Neural cell (in vitro differentiated cells): Measurements from ENCODE around the gene JAZF1. TPM values are rescaled to one million over a fixed set of nuclear protein-coding genes. Genes with fewer than 3 reads are reported as not detected.

Experiments
- H2AFZ ChIP-seq: fragments of 200-600, 300-800 bp; sonication (generic), shearing (Covaris generic); 2 replicates; pipeline ENCODE4 v1.6.0; 2014; ENCODE audit warnings: low read depth, mild to moderate bottlenecking, antibody characterized with exemption, low read length, moderate library complexity
- H3F3A ChIP-seq: fragments of 200-600 bp; shearing (Covaris generic); 2 replicates; pipeline ENCODE4 v1.6.1; 2016; ENCODE audit warnings: mild to moderate bottlenecking, moderate library complexity, mixed read lengths, antibody characterized with exemption, low read length; ENCODE audit not compliant: insufficient read depth, poor library complexity, severe bottlenecking
- H3K27ac ChIP-seq: fragments of 200-600, 300-800 bp; sonication (generic), shearing (Covaris generic); 2 replicates; pipeline ENCODE4 v1.5.1; 2014; ENCODE audit warnings: mild to moderate bottlenecking, low read length, moderate library complexity
- H3K27me3 ChIP-seq: fragments of 300-800, 200-600 bp; sonication (generic), shearing (Covaris generic); 2 replicates; pipeline ENCODE4 v1.6.0; 2014; ENCODE audit warnings: mild to moderate bottlenecking, low read depth, low read length, moderate library complexity; ENCODE audit not compliant: insufficient read depth
- H3K36me3 ChIP-seq: fragments of 300-800, 200-600 bp; sonication (generic), shearing (Covaris generic); 2 replicates; pipeline ENCODE4 v1.5.1; 2014; ENCODE audit warnings: mild to moderate bottlenecking, antibody characterized with exemption, low read length, moderate library complexity; ENCODE audit not compliant: insufficient read depth
- H3K4me2 ChIP-seq: fragments of 300-800, 200-600 bp; sonication (generic), shearing (Covaris generic); 2 replicates; pipeline ENCODE4 v1.6.0; 2014; ENCODE audit warnings: mild to moderate bottlenecking, low read length
- H3K4me3 ChIP-seq: fragments of 300-800, 200-600 bp; sonication (generic), shearing (Covaris generic); 2 replicates; pipeline ENCODE4 v1.5.1; 2014; ENCODE audit warnings: mild to moderate bottlenecking, low read length, moderate library complexity
- H3K79me2 ChIP-seq: fragments of 200-600 bp; shearing (Covaris generic); replicated peaks from 2 replicates; pipeline ENCODE4 v1.6.0; 2014; ENCODE audit warnings: mild to moderate bottlenecking, low read length, moderate library complexity; ENCODE audit not compliant: insufficient read depth
- H3K9ac ChIP-seq: fragments of 300-800, 200-600 bp; sonication (generic), shearing (Covaris generic); 2 replicates; pipeline ENCODE4 v1.6.1; 2016; ENCODE audit warnings: mild to moderate bottlenecking, low read length, mixed read lengths
- H3K9me2 ChIP-seq: fragments of 200-600 bp; shearing (Covaris generic); 2 replicates; pipeline ENCODE4 v1.6.1; 2016; ENCODE audit warnings: mild to moderate bottlenecking, low read length, mixed read lengths; ENCODE audit not compliant: insufficient read depth
- H3K9me3 ChIP-seq: fragments of 200-600, 300-800 bp; sonication (generic), shearing (Covaris generic); 2 replicates; pipeline ENCODE4 v1.6.1; 2016; ENCODE audit warnings: mild to moderate bottlenecking, mixed run types, low read length, moderate library complexity, mixed read lengths
- H4K20me1 ChIP-seq: fragments of 200-600 bp; shearing (Covaris generic); 2 replicates; pipeline ENCODE4 v1.6.1; 2016; ENCODE audit warnings: mild to moderate bottlenecking, mixed run types; ENCODE audit not compliant: insufficient read depth
- EP300 ChIP-seq: fragments of 450-650 bp; conservative IDR thresholded peaks from 2 replicates; pipeline ENCODE4 v1.6.1; 2014; ENCODE audit warnings: antibody characterized with exemption, mild to moderate bottlenecking, moderate library complexity; ENCODE audit not compliant: poor library complexity, severe bottlenecking
- EZH2 ChIP-seq: fragments of 200-600, 300-800 bp; shearing (Covaris generic), sonication (generic); IDR thresholded peaks from 2 replicates; pipeline ENCODE4 v1.6.1; 2014; ENCODE audit warnings: antibody characterized with exemption, low read length, borderline replicate concordance, mild to moderate bottlenecking; ENCODE audit not compliant: insufficient read depth, poor library complexity, severe bottlenecking
- MXI1 ChIP-seq: fragments of 450-650 bp; conservative IDR thresholded peaks from 2 replicates; pipeline ENCODE4 v1.6.1; 2014; ENCODE audit warnings: antibody characterized with exemption, mild to moderate bottlenecking; ENCODE audit not compliant: poor library complexity, severe bottlenecking
- POLR2AphosphoS5 ChIP-seq: IDR thresholded peaks from 2 replicates; pipeline ENCODE4 v1.6.1; 2012
- RAD21 ChIP-seq: fragments of 450-650 bp; conservative IDR thresholded peaks from 2 replicates; pipeline ENCODE4 v1.6.1; 2014; ENCODE audit warnings: antibody characterized with exemption, mild to moderate bottlenecking, moderate library complexity
- SMC3 ChIP-seq: fragments of 450-650 bp; conservative IDR thresholded peaks from 2 replicates; pipeline ENCODE4 v1.6.1; 2014; ENCODE audit warnings: antibody characterized with exemption, mild to moderate bottlenecking, moderate library complexity; ENCODE audit not compliant: poor library complexity
- TAF1 ChIP-seq: IDR thresholded peaks from 2 replicates; pipeline ENCODE4 v1.6.1; 2012; ENCODE audit warnings: low read depth
- polyA plus RNA-seq: library from polyadenylated mRNA; depleted of rRNA; stranded (reverse); fragments of >200 nt; gene quantifications from 2 replicates; pipeline ENCODE4 v1.2.3, GENCODE V29; 2014
- TF ChIP-seq, protein P1 (sequence below): IDR thresholded peaks from 2 replicates; pipeline ENCODE4 v1.6.1; 2012; ENCODE audit warnings: borderline replicate concordance
- TF ChIP-seq, protein P2 (sequence below): fragments of 450-650 bp; IDR thresholded peaks from 2 replicates; pipeline ENCODE4 v1.5.1; 2014; ENCODE audit warnings: antibody characterized with exemption, mild to moderate bottlenecking, moderate library complexity; ENCODE audit not compliant: poor library complexity, severe bottlenecking

JAZF1 gene
- polyA plus RNA-seq, 1 donor from 2014 or later = 29.5 TPM

DNA sequence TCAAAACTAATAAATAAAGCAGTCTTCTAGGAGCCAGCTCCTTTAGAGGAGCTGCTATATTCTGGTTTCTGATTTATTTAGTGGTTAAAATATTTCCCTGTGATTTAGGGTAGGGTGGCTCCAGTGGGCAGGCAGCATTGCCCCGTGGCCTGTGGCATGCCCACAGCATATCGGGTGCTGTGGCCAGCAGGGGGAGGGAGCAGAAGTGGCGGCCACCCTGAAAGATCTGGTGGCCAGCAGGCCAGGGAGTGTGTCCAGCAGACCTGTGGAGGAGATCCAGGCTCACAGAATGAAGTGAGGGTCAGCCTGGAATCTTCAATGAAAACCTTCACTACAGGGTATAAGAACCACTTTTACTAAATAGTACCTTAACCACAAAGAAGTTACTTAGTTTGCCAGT, 251.5 kb downstream of the JAZF1 start:
- Histone ChIP-seq H3K36me3 (no peaks in the 10 kb centered on the region), H3K9me3 (no peaks in the 10 kb centered on the region), H3K4me3 (no peak overlapping the region), H3K27ac (no peak overlapping the region), H3K27me3 (no peaks in the 10 kb centered on the region), H3K4me2 (no peak overlapping the region), H4K20me1 (no peaks in the 10 kb centered on the region), H3K9me2 (no peaks in the 10 kb centered on the region), H3K9ac (no peak overlapping the region), H3F3A (no peaks in the 10 kb centered on the region), H2AFZ (no peak overlapping the region), H3K79me2 (no peaks in the 10 kb centered on the region)
- TF ChIP-seq EZH2 (no peak), SMC3 (no peak), RAD21 (no peak), EP300 (no peak), TAF1 (no peak), MXI1 (no peak)

DNA sequence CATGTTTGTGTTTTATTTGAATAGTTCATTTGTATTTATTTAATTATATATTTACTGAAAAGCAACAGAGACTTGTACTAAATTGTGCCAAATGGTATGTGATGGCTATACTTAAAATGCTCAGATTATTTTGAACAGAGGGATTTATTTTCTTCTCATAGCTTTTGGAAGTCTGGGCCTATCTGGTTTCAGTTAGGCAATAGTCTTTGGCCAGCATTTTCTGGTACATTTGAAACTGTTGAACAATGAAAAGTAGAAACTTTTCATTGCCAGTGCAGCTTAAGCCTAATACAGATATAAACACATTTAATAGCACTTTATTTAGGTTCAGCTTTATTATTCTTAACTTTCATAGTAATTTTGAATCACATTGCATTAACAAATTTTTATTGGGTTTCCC, 252.6 kb downstream of the JAZF1 start:
- Histone ChIP-seq H3K27ac (no peak overlapping the region), H4K20me1 (no peaks in the 10 kb centered on the region), H3K9me3 (no peaks in the 10 kb centered on the region), H3K4me2 (no peak overlapping the region), H3K79me2 (no peaks in the 10 kb centered on the region), H3K36me3 (no peaks in the 10 kb centered on the region), H2AFZ (no peak overlapping the region), H3K4me3 (no peak overlapping the region), H3K9me2 (no peaks in the 10 kb centered on the region), H3K9ac (no peak overlapping the region), H3K27me3 (no peaks in the 10 kb centered on the region), H3F3A (no peaks in the 10 kb centered on the region)
- TF ChIP-seq POLR2AphosphoS5 = no peak
- TF ChIP-seq EZH2 = no peak

DNA sequence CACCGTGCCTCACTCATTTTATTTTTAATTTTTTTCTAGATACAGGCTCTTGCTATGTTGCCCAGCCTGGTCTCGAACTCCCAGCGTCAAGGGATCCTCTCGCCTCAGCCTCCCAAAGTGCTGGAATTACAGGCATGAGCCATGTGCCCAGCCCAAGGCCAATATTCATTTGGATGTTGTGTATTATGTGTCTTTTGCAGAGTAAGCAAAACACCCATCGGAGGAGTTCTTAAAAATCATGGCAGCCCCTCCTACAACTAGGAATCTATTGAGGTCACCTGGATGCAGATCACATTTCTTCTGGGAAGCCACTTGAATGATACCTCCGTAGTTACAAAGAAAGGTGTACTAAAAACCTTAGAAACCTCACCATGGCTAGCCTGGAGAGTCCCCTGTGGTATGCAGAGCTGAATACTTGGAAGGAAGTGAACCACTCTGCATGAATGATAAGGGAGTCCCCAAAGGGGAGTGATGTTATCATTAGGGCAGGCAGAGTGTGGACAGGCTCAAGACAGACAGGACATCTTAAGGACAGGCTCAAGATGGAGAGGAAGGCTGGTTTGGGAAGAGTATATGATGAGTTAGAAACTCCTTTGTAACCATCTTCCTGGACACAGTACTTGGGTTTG, 254.9 kb downstream of the JAZF1 start:
- no peak overlapping the region for H3K27ac ChIP-seq
- H3K9ac ChIP-seq = no peak overlapping the region
- H2AFZ ChIP-seq = no peak overlapping the region
- no peaks in the 10 kb centered on the region for H4K20me1 ChIP-seq
- H3K9me3 ChIP-seq = no peaks in the 10 kb centered on the region
- H3K4me3 ChIP-seq = no peak overlapping the region
- no peak overlapping the region for H3K4me2 ChIP-seq
- no peak for TF ChIP-seq SMC3
- TF ChIP-seq POLR2AphosphoS5 = no peak
- TF ChIP-seq EZH2 = no peak
- TF ChIP-seq TAF1 = no peak
- TF ChIP-seq MXI1 = no peak
- TF ChIP-seq, protein P1, sequence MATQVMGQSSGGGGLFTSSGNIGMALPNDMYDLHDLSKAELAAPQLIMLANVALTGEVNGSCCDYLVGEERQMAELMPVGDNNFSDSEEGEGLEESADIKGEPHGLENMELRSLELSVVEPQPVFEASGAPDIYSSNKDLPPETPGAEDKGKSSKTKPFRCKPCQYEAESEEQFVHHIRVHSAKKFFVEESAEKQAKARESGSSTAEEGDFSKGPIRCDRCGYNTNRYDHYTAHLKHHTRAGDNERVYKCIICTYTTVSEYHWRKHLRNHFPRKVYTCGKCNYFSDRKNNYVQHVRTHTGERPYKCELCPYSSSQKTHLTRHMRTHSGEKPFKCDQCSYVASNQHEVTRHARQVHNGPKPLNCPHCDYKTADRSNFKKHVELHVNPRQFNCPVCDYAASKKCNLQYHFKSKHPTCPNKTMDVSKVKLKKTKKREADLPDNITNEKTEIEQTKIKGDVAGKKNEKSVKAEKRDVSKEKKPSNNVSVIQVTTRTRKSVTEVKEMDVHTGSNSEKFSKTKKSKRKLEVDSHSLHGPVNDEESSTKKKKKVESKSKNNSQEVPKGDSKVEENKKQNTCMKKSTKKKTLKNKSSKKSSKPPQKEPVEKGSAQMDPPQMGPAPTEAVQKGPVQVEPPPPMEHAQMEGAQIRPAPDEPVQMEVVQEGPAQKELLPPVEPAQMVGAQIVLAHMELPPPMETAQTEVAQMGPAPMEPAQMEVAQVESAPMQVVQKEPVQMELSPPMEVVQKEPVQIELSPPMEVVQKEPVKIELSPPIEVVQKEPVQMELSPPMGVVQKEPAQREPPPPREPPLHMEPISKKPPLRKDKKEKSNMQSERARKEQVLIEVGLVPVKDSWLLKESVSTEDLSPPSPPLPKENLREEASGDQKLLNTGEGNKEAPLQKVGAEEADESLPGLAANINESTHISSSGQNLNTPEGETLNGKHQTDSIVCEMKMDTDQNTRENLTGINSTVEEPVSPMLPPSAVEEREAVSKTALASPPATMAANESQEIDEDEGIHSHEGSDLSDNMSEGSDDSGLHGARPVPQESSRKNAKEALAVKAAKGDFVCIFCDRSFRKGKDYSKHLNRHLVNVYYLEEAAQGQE = no peak
- no peak for TF ChIP-seq EP300
- TF ChIP-seq, protein P2, sequence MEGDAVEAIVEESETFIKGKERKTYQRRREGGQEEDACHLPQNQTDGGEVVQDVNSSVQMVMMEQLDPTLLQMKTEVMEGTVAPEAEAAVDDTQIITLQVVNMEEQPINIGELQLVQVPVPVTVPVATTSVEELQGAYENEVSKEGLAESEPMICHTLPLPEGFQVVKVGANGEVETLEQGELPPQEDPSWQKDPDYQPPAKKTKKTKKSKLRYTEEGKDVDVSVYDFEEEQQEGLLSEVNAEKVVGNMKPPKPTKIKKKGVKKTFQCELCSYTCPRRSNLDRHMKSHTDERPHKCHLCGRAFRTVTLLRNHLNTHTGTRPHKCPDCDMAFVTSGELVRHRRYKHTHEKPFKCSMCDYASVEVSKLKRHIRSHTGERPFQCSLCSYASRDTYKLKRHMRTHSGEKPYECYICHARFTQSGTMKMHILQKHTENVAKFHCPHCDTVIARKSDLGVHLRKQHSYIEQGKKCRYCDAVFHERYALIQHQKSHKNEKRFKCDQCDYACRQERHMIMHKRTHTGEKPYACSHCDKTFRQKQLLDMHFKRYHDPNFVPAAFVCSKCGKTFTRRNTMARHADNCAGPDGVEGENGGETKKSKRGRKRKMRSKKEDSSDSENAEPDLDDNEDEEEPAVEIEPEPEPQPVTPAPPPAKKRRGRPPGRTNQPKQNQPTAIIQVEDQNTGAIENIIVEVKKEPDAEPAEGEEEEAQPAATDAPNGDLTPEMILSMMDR = no peak
- TF ChIP-seq RAD21 = no peak
- H3K79me2 ChIP-seq = no peaks in the 10 kb centered on the region
- H3K36me3 ChIP-seq = no peaks in the 10 kb centered on the region
- H3K27me3 ChIP-seq = no peaks in the 10 kb centered on the region
- no peaks in the 10 kb centered on the region for H3F3A ChIP-seq
- no peaks in the 10 kb centered on the region for H3K9me2 ChIP-seq
